Stimulated activated CD8-positive, alpha-beta memory T cell treated with anti-CD3 and anti-CD28 coated beads, Interleukin-2, amount 100 ng/mL, for 1 hour (primary cell): ENCODE measurements around the gene DRC3.

Source experiments
- DNase-seq, 2 donors: peaks; one replicate each; pipeline ENCODE4 v3.0.0-alpha.2; 2020; ENCODE audit warnings: low read depth in 2 of 2

DRC3 gene

DNA sequence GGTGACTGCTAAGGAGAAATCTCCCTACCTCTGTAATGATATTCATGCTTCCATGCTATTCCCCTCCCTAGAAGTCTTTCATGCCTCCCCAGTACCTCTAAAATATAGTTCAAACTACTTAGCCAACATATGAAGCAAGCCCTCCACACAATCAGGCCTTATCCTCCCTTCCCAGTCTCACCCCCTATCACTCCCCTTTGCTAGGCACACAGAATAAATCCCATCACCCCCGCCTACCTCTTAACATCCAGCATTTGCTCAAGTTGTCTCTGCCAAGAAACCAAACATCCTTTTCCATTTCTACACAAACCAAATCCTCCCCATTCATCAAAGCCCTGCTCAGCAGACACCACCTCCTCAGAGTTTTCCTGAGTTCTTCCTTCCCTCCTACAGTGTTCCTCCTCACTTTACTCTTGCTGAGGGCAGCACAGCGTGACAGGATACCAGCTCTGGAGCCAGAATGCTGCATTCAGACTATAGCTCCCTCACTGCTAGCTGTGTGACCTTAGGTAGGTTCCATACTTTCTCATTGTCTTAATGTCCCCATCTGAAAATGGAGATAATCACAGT is 7.4 kb upstream of the DRC3 start:
- no peak for DNase-seq

DNA sequence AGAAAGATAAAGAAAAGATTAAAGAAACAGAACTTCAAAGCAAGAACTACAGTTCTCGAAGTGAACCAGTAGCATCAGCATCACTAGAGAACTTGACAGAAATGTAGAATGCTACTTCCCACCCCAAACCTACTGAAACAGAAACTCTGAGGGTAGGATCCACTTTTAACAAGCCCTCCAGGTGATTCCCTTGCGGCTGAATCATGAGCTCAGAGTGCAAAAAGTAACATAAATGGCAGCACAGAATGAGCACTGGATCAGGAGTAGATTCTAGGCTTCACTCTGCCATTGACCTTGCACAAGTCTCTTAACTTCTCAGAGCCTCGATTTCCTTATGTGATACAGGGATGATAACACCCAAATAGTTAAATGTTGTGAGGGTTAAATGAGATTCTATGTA is 6.3 kb upstream of the DRC3 start:
- DNase-seq: no peak

GRCh38 chr17:17970699-17971430 is 1.8 kb upstream of the DRC3 start:
- DNase-seq: no peak

GRCh38 chr17:17971431-17972125 is 1.1 kb upstream of the DRC3 start:
- DNase-seq: no peak

- DNase-seq: no peak
Measured at GRCh38 chr17:17972952-17973254, 241 bp downstream of the DRC3 start.

DNA sequence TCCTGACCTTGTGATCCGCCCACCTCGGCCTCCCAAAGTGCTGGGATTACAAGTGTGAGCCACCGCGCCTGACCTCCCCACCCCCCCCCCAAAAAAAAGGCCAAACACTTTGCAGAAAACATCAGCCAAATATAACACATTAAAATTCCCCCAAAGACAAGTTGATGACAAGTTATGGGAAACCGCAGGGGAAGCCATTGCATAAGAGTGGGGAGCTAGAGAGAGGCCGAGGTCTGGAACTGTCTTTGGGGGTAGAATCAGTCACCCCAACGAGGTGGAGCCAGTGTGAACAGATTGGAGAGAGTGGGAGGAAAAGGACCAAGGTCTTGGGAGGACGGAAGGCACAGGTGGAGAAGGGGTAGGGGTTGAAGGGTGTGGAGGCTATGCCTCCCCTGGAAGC is 2.8 kb downstream of the DRC3 start:
- no peak for DNase-seq

GRCh38 chr17:17976931-17977570 is 4.4 kb downstream of the DRC3 start:
- no peak for DNase-seq

DNA sequence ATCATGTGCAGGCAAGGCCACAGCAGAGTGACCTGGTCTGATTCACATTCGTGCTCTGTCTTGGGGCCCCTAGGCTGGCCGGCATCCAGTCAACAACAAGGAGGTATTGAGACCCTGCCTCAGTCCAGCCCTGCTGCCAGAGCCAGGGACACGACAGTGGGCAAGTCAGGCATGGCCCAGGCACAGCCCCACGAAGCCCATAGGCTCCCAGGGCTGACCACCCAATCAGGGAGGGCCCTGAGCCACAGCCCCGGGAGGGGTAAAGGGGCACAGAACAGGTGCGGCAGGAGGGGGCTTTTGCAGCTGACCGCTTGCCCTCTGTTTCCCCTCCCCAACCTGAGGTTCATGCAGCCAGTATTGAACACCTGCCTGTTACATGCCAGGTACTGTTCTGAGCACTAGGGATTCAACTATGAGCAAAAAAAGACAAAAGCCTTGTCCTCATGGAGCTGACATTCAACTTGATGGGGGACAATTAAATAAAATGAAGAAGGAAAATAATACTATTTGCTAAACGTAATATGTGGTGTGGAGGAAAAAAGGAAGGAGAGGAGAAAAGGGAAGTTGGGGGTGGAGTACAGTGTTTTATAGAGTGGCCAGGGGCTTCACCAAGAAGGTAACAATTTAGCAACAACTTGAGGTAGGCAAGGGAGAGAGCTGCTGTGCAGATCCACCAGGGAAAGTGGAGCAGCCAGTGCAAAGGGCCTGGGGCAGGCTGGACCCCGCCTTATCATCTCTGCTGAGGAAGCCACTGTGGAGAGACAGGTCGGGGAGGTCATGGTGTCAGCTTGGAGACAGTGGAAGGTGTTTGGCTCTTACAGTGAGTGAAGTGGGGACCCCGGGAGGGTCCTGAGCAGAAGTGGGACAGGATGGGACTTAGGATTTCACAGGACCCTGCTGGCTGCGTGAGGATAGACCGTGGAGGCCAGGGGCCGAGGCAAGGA is 6.1 kb downstream of the DRC3 start:
- DNase-seq: no peak

DNA sequence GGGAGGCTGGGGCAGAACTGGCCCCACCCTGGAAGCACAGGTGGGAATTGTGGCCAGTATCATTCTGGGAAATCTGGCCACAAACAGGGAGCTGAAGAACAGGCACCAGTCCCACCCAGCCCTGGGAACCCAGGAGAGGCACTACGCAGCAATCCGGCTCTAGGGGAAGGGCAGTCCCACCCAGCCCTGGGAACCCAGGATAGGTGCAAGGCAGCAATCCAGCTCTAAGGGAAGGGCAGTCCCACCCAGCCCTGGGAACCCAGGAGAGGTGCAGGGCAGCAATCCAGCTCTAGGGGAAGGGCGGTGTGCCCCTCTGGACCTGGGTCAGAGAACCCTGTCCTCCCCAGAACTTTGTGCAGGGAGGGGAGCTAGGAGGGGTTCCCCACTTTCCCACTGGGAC is 7.1 kb downstream of the DRC3 start:
- DNase-seq: no peak

- DNase-seq: no peak
Measured at GRCh38 chr17:17981330-17981729, 8.7 kb downstream of the DRC3 start.

DNA sequence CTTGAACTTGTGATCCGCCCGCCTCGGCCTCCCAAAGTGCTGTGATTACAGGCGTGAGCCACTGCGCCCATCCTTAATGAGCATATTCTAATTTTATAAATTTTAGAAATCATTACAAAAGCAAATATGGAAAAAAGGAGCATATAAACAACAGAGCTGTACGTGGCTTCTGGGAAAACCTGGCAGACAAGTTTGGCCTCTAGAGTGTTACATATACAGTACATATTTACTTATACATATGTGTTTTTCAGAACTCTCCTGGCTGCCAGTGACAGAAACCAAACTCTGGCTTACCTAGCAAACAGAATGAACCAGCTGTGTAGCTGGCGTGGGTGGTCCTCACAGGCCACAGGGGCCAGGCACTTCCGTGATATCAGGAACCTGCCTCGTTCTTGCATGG is 10.1 kb downstream of the DRC3 start:
- no peak for DNase-seq

DNA sequence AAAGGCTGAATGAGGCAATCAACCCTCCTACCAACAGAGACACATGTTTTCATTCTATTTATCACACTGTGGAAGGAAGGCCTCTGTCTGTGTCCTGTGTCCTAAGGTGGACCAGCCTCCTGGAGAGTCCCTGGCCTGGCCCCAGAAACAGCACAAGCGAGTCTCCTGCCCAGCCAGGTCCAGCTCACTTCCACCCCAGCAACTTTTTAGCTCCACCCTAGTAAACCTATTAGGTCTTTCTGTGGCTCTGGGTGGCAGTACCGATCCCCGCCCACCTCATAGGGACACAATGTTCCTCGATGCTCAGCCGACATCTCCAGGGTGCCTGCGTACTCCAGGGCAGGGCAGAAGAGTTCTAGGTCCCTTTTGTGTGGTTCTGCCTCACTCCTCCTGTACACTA is 10.7 kb downstream of the DRC3 start:
- DNase-seq: no peak

DNA sequence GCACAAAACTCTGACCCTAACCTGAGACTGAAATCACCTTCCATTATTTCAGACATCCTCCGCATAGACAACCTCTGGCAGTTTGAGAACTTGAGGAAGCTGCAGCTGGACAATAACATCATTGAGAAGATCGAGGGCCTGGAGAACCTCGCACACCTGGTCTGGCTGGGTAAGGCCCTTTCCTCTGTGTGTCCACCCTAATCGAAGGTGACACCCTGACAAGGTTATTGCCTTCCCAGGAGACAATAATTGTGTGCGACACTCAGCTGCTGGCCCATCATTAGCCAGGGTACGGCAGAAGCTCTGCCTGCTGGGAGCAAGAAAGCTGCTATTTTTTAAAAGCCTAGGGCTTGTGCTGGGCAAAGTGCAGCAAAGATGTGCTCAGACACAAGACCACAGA is 11.1 kb downstream of the DRC3 start:
- no peak for DNase-seq

DNA sequence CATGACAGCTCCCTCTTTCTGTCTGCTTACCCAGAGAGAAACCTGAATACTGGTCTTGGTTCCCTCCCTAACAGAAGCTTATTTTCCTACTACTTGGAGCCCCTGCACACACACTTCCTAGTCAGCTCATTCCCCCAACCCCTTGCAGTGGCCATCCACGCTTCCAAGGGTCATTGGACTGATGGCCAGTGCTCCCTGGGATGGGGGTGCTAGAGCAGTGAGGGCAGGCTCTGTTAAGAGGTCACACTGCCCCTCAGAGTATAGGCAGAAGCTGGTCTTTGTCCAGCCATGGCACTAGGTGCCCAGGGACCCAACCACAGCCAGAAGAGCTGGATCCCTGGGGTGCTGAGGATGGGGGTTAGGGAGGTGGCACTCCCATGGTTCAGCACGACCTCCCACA is 12.5 kb downstream of the DRC3 start:
- DNase-seq: no peak

GRCh38 chr17:17985555-17985954 is 12.9 kb downstream of the DRC3 start:
- DNase-seq: no peak

DNA sequence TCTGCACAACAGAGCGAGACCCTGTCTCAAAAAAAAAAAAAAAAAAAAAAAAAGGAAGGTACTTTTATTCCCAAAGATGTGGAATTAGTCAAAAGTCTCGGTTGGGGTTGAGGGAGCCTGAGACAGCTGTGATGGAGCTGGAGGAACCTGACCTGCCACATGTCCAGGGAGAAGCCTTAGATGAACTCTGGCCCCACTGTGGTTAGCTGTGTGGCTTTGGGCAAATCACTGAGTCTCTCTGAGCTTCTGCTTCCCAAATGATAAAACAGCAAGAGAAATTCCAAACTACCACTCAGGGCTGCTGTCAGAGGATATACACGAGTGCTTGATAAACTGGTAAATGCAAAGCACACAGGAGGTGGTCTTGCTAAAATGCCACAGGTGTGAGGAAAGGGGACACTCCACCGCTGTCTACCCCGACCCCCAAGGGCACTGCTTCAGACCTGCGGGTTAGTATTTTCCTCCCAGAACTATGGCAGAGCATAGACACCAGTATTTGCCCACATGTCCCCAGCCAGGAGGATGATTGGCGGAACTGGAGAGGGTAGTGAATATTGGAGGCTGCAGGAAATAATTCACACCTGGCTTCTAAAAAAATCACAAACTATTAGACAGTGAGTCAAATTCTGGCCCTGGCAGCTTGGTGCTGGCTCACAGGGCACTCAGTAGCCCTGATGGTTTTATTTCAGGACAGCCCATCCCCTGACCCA is 14.7 kb downstream of the DRC3 start:
- no peak for DNase-seq

DNA sequence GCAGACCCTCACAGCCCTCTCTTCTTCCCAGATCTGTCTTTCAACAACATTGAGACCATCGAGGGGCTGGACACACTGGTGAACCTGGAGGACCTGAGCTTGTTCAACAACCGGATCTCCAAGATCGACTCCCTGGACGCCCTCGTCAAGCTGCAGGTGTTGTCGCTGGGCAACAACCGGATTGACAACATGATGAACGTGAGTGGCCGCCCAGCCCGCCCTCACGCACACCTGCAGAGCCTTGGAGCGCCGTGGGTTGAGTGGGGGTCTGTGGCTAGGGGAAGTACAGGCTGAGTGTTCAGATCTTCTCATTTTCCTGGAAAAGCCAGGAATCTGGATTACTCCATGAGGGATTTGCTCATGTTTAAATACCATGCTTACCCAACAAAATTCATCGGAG is 15.2 kb downstream of the DRC3 start:
- no peak for DNase-seq

DNA sequence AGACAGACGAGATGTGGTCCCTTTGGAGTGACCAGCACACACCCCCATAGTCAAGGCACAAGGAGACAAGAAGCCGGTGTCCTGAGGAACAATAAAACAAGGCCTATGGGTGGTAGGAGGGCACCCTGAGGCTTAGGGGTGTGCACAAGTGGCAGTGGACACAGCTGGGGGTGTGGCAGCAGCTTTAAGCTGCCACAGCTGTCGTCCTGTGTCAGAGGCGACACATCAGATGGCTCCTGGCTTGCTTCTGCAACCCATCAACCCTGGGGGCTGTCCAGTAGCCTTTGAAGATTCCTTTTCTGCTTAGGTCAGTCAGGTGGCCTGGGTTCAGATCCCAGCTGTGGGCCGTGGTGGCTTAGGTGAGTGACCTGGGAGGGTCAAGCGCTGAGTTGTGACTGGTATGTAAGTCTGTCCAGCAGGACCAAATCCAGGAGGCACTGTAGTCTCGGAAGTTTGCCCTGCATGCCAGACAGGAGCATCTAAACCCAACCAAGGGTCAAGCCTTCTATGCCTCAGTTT is 15.8 kb downstream of the DRC3 start:
- no peak for DNase-seq

DNA sequence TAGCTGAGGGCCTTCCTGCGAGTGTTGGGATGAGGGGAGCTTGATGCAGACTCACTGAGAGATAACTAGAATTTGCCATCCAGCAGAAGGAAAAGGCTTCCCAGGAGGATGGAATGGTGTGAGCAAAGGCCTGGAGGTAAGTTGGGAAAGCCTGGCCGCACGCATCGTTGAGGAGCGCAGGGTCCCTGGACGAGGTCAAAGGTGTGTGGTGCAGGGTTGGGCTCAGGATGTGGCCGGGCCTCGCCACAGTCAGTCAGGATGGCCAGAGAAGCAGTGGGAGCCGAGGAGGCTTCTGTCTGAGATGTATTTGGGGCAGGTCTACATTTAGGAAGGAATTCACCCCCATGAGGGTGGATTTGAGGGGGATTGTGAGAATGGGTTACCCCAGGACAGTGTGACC is 16.4 kb downstream of the DRC3 start:
- no peak for DNase-seq

DNA sequence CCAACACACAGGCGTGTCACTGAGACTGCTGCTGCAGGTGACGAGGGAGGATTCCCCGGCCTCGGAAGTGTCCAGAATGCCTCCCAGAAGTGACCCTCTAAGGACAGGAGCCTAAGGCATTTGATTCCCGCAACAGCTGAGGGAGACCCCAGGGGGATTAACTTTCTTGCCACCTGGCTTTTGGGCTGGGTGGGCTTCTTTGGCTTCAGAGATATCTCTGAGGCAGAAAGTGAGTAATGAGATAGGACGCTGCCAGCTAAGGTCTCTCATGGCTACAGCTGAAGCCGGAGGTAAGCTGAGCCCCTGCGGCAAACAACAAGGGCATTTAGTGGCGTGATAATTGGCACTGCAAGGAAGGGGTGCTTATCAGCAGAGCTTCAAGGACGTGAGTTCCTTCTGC is 17.0 kb downstream of the DRC3 start:
- DNase-seq: no peak

GRCh38 chr17:17990282-17990681 is 17.6 kb downstream of the DRC3 start:
- DNase-seq: no peak
